ENCODE results near the gene FGF21.
"Not testable (repeated sequence)": the region's sequence is repeated elsewhere in the genome, so short reads cannot be mapped to it uniquely, and the experiment has no call there.

The FGF21 gene

DNA sequence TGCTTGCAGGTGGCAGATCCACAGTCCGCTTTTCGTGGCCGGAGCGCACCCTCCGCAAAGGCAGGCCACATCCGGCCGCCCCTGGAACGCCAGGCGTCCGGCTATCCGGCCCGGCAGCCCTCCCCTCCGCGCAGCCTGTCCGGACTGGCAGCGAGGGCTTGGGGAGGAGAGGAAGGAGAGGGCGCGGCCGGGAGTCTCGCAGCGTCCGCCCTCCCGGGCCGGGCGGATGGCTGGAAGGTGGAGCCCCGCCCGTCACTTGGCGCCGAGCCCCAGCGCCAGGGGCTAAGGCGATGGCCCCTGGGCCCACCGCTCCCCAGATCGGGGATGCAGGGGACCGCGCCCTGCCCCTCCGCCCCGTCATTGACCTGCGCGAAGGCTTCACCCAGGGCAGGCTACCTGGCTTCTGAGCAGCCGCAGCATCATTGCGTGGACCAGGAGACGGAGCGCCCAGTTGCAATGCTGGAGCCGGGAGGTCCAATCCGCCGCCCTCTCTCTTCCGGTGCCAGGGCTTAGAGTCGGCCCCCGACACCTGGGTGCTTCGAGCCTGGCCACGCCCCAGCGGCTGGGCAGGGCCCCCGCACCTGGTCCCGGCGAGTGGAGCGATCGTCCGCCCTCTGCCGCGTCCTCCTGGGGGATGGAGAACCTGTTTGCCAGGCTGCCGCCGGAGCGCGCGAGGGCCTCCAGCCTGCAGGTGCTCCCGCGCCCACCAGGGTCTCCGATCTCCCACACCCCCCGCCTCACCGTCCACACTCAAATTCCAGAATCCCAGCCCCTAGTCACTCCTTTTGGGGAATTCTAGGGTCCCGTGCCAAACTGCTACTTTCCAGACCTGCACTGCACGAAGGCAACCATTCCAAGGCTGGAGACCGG, 2.6 kb upstream of the FGF21 start, which contains the start of gene FUT1:
FUT1 (minus strand) TSS at position 146 of the 870 bp plus-strand sequence. CDS start 1,360 bp downstream, outside the sequence.
- DNase-seq = no peak

DNA sequence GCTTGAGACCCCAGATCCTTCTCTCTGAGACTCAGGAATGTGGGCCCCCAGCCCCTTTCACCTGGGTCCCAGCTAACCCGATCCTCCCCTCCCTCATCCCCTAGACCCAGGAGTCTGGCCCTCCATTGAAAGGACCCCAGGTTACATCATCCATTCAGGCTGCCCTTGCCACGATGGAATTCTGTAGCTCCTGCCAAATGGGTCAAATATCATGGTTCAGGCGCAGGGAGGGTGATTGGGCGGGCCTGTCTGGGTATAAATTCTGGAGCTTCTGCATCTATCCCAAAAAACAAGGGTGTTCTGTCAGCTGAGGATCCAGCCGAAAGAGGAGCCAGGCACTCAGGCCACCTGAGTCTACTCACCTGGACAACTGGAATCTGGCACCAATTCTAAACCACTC, 463 bp downstream of the FGF21 start:
- DNase-seq = no peak

DNA sequence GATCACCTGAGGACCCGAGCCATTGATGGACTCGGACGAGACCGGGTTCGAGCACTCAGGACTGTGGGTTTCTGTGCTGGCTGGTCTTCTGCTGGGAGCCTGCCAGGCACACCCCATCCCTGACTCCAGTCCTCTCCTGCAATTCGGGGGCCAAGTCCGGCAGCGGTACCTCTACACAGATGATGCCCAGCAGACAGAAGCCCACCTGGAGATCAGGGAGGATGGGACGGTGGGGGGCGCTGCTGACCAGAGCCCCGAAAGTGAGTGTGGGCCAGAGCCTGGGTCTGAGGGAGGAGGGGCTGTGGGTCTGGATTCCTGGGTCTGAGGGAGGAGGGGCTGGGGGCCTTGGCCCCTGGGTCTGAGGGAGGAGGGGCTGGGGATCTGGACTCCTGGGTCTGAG, 888 bp downstream of the FGF21 start:
- no peak for DNase-seq

DNA sequence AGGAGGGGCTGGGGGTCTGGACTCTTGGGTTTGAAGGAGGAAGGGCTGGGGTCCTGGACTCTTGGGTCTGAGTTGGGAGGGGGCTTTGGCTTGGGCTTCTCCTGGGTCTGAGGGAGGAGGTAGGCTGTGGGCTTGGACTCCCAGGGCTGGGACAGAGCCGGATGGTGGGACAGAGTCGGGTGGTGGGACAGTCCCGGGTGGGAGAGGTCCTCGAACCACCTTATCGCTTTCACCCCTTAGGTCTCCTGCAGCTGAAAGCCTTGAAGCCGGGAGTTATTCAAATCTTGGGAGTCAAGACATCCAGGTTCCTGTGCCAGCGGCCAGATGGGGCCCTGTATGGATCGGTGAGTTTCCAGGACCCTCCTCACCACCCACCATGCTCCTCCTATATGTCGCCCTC, 1.4 kb downstream of the FGF21 start:
- no peak for DNase-seq

DNA sequence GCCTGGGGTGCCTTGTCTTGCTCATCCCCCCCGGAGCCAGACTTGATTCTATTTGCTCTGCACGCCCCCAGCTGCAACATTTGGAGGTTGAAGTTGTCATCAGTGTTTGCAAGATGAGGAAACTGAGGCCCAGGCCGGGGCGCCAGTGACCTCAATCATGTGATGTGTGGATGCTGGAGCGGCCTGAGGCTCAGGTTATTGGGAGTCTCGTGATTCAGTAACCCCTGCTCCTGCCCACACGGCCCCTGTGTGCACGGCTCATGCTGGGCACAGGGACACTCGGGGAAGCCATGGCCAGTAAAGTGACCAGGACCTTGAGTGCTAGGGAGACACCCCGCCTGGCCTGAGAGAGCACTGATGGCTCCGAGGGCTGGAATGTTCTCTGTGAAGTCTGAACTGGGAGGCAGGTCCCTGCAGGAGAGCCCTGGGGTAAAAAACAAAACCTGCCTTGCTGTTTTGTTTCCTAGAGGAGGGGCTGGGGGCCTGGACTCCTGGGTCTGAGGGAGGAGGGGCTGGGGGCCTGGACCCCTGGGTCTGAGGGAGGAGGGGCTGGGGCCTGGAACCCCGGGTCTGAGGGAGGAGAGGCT, 1.9 kb downstream of the FGF21 start:
- no peak for DNase-seq

DNA sequence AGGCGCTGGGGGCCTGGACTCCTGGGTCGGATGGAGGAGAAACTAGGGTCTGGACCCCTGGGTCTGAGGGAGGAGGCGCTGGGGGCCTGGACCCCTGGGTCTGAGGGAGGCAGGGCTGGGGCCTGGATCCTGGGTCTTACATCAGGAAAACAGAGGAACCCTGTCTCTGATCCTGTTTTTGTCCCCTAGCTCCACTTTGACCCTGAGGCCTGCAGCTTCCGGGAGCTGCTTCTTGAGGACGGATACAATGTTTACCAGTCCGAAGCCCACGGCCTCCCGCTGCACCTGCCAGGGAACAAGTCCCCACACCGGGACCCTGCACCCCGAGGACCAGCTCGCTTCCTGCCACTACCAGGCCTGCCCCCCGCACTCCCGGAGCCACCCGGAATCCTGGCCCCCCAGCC, 2.4 kb downstream of the FGF21 start:
- DNase-seq = no peak

DNA sequence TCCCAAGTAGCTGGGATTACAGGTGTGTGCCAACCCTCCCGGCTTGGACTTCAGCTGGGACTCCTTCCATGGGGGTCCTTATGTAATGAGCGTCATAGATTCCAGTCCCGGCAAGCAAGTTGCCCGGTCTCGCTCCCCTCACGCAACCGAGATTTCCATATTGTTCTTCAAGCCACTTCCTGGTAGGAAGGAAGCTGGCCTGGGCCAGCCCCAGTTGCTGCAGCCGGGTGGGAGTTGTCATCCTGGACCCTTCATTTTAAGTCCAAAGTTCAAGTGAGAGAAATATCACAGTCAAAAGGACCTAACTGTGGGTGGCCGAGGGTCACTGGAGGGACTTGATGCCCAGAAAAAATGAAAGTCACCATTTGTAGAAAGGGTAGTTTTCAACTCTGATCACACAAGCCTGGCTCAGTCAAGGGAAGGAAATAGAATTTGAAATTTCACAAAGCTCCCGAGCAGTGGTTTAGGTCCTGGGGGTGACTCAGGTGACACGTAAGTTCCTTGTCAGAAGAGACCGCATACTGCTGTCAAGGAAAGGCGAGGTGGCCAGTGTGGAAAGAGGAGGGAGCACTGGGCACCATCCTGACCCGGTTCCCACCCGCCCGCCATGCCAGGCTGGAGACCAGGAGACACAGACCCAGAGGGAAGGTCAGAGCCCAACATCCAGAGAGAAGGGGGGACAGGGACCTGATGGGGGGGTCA, 5.3 kb downstream of the FGF21 start:
- DNase-seq = no peak

DNA sequence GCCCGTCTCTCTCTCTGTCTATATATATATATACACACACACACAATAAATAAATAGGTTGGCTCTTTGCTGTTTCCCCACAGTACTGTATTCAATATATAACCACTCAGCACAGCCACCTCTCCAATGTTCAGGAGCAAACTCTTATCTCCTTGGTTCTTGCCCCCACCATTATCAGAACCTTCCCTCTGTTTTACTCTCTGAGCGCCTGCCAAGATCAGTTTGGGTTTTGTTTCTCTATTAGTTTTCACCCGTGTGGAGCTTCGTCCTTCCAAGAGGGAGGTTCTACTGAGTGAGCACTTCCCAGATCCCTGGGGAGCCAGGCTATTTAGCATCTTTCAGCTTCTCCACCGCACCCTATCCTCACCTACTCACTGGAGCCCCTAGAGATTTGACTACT, 10.5 kb downstream of the FGF21 start:
- DNase-seq = not testable (repeated sequence)

DNA sequence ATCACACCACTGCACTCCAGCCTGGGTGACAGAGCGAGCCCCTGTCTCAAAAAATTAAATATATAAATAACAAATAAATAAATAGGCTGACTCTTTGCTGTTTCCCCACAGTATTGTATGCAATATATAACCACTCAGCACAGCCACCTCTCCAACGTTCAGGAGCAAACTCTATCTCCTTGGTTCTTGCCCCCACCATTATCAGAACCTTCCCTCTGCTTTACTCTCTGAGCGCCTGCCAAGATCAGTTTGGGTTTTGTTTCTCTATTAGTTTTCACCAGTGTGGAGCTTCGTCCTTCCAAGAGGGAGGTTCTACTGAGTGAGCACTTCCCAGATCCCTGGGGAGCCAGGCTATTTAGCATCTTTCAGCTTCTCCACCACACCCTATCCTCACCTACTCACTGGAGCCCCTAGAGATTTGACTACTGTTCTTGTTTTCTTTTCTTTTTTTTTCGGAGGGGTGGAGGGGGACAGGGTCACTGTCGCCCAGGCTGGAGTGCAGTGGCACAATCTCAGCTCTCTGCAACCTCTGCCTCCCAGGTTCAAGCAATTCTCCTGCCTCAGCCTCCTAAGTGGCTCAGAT, 12.9 kb downstream of the FGF21 start:
- DNase-seq = not testable (repeated sequence)

DNA sequence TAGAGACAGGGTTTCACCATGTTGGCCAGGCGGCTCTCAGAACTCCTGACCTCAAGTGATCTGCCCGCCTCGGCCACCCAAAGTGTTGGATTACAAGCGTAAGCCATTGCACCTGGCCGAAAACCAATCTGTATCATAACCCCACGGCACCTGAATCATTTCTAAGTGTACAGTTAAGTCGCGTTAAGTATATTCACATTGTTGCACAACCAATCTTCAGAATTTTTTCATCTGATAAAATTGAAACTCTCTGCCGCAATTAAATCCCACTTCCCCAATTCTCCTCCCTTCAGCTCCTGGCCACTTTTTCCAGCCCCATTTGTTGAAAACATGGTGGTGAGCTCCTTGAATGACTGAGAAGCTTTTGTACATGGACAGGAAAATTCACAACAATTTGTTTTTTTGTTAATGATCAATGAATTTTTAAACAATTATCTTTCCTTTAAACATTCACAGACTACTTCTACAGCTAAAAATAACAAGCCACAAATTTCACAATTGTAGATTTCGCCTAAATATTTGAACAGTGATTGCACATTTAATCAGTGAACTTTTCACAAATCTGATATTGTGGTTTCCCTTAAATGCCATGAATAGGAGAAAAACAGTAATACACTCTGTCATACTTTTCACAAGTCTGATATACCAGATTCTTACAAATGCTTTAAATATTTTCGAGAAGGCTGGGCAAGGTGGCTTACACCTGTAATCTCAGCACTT, 13.8 kb downstream of the FGF21 start:
- no peak for DNase-seq

DNA sequence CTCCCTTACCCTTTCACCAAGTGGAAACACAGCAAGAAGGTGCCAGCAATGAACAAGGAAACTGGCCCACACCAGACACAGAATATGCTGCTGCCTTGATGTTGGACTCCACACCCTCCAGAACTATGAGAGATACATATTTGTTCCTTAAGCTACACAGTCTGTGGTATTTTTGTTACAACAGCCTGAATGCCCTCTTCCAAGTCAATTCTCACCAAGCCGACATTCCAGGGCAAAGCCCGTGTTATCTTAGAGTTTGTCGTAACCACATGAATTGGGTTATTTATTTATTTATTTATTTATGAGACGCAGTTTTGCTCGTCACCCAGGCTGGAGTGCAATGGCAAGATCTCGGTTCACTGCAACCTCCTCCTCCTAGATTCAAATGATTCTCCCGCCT, 14.9 kb downstream of the FGF21 start:
- DNase-seq = no peak

DNA sequence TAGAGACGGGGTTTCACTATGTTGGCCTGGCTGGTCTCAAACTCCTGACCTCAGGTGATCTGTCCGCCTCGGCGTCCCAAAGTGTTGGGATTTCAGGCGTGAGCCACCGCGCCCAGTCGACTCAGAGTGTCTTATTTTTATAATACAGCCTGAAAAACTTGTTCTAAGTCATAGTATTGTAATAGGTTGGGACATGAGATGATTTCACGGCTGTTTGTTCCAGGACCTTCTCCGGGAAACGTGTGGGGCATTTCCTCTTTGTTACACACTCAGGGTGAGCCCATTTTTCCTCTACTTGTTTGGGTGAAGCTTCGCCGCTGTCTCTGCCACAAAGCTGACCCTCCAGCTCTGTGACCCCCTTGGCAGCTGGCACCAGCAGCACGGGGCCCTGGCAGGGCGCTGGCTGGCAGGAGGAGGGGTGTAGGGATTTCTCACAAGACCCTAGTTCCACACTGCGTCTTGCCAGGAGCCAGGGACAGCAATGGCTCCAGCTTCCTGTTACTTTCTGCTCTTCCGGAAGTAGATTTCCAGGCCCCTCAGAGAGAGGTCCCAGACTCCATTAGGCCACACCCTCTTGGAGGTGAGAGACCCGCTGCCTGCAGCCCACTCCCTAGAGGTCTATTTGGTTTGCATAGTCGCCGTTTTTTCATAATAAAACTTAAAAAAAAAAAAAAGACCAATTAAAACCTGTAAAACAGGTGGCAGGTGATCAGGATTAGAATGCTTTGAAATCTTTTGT, 15.6 kb downstream of the FGF21 start:
- no peak for DNase-seq

DNA sequence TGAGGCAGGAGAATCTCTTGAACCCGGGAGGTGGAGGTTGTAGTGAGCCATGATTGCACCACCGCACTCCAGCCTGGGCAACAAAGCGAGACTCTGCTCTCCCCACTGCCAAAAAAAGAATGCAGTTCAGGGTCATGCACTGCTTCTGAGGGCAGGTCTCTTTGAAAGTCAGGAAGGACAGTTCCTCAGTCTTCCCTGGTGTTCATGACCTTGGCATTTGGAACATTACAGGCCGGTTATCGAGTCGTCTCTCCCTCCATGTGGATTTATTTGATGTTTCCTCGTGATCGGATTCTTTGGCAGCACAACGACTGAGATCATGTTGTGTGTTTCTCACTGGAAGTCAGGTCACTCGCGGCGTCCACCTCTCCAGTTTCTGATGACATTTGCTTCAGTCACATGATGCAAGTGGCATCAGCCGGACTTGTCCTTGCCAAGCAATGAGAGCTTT, 17.2 kb downstream of the FGF21 start:
- DNase-seq = no peak

DNA sequence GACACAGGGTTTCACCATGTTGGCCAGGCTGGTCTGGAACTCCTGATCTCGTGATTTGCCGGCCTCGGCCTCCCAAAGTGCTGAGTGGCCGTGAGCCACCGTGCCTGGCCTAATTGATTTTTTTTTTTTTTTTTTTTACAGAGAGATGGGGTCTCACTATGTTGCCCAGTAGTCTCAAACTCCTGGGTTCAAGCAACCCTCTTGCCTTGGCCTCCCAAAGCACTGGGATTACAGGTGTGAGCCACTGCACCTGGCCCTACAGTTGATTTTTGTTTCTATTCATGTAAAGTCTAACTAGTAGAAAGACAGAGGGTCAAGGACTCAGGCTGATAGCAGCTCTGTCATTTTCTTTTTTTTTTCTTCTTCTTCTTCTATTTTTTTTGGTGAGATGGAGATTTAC, 21.8 kb downstream of the FGF21 start:
- DNase-seq = no peak

DNA sequence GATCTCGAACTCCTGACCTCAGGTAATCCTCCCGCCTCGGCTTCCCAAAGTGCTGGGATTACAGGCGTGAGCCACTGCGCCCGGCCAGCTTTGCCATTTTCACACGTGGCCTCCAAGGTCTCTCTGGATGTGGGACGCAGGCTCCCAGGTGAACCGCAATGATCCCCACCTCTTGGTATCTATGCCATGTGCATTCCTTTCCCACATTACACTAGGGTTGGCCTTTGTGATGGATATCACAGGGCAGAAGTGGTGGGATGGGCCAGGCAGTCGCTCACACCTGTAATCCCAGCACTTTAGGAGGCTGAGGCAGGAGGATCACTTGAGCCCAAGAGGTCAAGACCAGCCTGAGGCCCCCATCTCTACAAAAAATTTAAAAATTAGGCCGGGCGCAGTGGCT, 22.4 kb downstream of the FGF21 start:
- no peak for DNase-seq

DNA sequence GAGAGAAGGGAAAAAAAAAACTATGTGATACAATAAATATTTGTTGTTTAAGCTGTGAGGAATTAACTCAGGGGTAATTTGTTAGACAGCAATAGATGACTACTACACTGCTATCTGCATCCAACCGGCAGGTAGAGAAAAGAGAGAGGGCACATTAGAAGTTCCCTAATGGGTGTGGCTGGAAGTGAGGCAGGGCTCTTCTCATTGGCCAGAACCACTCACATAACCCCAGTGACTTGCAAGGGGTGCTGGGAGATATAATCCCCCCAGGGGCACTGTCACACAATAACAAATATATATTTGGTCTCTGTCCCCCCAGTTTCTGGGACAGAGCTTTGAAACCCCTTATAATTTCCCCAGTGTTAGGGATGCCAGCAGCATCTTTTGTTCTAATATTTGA, 24.3 kb downstream of the FGF21 start:
- DNase-seq = no peak

DNA sequence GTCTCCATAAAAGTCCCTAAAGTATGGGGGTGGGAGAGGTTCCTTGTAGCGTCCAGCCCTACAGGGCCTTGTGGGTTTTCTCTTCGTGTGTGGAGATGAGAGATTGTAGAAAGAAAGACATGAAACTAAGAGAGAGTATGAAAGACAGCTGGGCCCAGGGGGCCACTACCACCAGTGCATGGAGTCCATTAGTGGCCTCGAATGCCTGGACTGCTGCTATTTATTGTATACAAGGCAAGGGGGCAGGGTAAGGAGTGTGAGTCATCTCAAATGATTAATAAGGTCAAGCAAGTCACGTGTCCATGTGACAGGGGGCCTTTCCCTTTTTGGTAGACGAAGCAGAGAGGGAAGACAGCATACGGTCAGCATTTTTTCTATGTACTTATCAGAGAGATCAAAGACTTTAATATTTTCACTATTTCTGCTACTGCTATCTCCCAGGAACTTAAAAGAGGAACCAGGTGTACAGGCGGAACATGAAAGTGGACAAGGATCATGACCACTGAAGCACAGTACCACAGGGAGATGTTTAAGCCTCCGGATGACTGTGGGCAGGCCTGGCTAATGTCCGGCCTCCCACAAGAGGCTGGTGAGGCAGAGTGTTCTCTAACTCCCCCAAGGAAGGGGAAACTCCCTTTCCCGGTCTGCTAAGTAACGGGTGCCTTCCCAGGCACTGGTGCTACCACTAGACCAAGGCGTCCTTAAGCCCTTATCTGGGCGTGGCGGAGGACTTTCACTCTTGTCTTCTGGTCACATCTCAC, 25.5 kb downstream of the FGF21 start:
- DNase-seq = no peak

DNA sequence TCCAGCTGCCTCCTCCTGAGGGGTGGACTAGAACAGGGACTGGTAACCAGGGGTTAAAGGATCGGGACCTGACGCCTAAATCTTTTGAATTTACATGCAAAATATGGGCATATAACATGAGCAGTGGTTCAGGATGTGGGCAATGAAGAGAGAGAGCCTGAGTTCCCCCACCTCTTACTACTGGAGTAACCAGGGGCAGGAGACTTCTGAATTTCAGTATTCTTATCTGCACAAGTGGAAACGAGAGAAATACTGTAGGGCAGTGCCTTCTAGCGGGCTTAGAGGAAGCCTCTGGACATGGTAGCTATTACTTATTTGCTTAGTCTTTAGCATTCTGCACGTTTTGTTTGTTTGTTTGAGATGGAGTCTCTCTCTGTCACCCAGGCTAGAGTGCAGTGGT, 29.2 kb downstream of the FGF21 start:
- no peak for DNase-seq

DNA sequence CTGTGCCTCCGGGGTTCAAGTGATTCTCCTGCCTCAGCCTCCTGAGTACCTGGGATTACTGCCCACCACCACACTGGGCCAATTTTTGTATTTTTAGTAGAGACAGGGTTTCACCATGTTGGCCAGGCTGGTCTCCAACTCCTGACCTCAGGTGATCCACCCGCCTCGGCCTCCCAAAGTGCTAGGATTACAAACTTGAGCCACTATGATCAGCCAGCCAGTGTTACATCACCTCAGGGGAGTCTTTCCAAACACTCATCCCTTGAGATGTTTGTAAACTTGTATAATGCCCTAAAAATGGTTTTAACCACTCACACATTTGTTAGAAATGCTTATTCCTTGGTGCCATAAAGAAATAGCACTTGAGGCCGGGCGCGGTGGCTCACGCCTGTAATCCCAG, 31.1 kb downstream of the FGF21 start:
- not testable (repeated sequence) for DNase-seq

DNA sequence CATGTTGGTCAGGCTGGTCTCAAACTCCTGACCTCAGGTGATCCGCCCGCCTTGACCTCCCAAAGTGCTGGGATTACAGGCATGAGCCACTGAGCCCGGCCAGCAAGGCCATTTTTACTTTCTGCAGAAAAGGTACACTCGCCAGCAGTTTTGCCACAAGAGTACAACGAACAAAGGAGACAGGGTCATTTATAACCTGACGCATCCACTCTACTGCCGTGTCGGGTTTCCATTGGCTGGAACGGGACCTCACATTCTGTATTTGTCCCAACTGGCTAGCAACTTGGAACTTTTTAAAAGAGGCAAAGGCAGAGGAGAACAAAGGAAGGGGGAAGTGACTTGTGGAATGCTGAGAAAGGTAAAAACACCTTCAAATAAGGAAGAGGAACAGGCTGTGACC, 32.0 kb downstream of the FGF21 start:
- not testable (repeated sequence) for DNase-seq

DNA sequence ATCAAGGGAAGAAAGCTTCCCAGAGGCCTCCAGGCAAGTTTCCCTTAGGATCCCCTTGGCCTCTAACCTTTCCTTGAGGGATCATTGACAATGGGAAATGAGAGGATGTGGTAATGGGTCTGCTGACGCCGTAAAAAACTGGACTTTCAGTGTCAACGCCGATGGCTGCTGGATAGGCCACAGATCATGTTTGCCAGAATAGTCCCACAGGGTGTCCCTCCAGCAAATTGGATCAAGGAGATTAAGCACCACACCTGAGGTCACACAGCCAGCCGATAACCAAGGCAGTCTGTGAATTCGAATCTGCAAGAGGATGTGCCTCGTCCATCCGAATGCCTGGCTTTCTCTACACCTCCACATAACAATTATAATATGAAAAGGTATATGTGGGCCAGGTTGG, 37.9 kb downstream of the FGF21 start:
- no peak for DNase-seq
